SK-N-SH treated with all-trans-retinoic acid at 6 μM for 48 hours (cell line): ENCODE results near the gene IWS1.

Source experiments
- CSDC2 ChIP-seq: fragments of 250-450 bp; sonication (Bioruptor Pico); IDR thresholded peaks from 2 replicates; pipeline ENCODE4 v1.5.0; 2020; ENCODE audit warnings: mild to moderate bottlenecking, moderate library complexity
- CSRNP3 ChIP-seq: fragments of 250-450 bp; sonication (Bioruptor Pico); IDR thresholded peaks from 2 replicates; pipeline ENCODE4 v1.5.1; 2021; ENCODE audit warnings: mild to moderate bottlenecking, moderate library complexity
- GLIS3 ChIP-seq: fragments of 250-450 bp; sonication (Bioruptor Pico); IDR thresholded peaks from 2 replicates; pipeline ENCODE4 v1.5.0; 2020; ENCODE audit warnings: mild to moderate bottlenecking, moderate library complexity
- ISL1 ChIP-seq: fragments of 250-450 bp; sonication (Bioruptor Pico); IDR thresholded peaks from 2 replicates; pipeline ENCODE4 v2.1.2; 2022; ENCODE audit warnings: mild to moderate bottlenecking, moderate library complexity
- OSR1 ChIP-seq: fragments of 250-450 bp; sonication (Bioruptor Pico); IDR thresholded peaks from 2 replicates; pipeline ENCODE4 v1.8.0; 2022; ENCODE audit warnings: moderate library complexity, mild to moderate bottlenecking, inconsistent platforms
- PPARA ChIP-seq: fragments of 250-450 bp; sonication (Bioruptor Pico); IDR thresholded peaks from 2 replicates; pipeline ENCODE4 v1.5.0; 2020; ENCODE audit warnings: mild to moderate bottlenecking, borderline replicate concordance
- RARB ChIP-seq: fragments of 250-450 bp; sonication (Bioruptor Pico); IDR thresholded peaks from 2 replicates; pipeline ENCODE4 v1.8.0; 2021; ENCODE audit warnings: mild to moderate bottlenecking, moderate library complexity
- ZFP30 ChIP-seq: fragments of 450-650 bp; formaldehyde crosslinking; IDR thresholded peaks from 2 replicates; pipeline ENCODE4 v1.5.0; 2022; ENCODE audit warnings: mild to moderate bottlenecking, moderate library complexity
- ZNF565 ChIP-seq: fragments of 450-650 bp; formaldehyde crosslinking; conservative IDR thresholded peaks from 2 replicates; pipeline ENCODE4 v1.5.0; 2020; ENCODE audit warnings: low read depth, mild to moderate bottlenecking, moderate library complexity
- ZNF70 ChIP-seq: fragments of 450-650 bp; formaldehyde crosslinking; IDR thresholded peaks from 2 replicates; pipeline ENCODE4 v1.5.0; 2020; ENCODE audit warnings: mild to moderate bottlenecking, moderate library complexity
- ZNF8 ChIP-seq: fragments of 450-650 bp; formaldehyde crosslinking; IDR thresholded peaks from 2 replicates; pipeline ENCODE4 v1.5.0; 2020; ENCODE audit warnings: mild to moderate bottlenecking, moderate library complexity
- TF ChIP-seq, protein P1 (sequence below): fragments of 250-450 bp; sonication (Bioruptor Pico); IDR thresholded peaks from 2 replicates; pipeline ENCODE4 v1.5.1; 2020; ENCODE audit warnings: low read depth, mild to moderate bottlenecking, moderate library complexity
- TF ChIP-seq, protein P2 (sequence below): fragments of 250-450 bp; sonication (Bioruptor Pico); IDR thresholded peaks from 2 replicates; pipeline ENCODE4 v1.8.0; 2020; ENCODE audit warnings: mild to moderate bottlenecking, moderate library complexity, borderline replicate concordance

DNA sequence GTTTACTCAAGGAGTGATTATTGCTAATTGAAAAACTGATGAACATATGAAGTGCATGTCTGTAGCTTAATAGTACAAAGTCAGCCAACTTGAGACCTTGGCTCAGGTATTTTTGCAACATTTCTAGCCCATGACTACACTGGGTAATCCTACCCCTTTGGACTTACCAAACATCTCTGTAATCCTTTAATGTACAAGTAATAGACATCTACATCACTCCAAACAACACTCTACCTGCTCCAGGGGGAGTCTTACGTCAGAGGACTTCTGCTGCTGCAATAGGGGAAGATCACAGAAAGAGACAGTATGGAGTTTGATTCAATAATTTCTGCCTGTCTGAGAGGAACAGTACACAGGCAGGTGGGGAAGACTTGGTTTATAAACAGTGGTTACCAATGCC lies 54.0 kb downstream of the IWS1 start:
- TF ChIP-seq, protein P1, sequence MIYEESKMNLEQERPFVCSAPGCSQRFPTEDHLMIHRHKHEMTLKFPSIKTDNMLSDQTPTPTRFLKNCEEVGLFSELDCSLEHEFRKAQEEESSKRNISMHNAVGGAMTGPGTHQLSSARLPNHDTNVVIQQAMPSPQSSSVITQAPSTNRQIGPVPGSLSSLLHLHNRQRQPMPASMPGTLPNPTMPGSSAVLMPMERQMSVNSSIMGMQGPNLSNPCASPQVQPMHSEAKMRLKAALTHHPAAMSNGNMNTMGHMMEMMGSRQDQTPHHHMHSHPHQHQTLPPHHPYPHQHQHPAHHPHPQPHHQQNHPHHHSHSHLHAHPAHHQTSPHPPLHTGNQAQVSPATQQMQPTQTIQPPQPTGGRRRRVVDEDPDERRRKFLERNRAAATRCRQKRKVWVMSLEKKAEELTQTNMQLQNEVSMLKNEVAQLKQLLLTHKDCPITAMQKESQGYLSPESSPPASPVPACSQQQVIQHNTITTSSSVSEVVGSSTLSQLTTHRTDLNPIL: no peak
- TF ChIP-seq ZFP30 (CRISPR knock-in tag) (no peak), ZNF8 (CRISPR knock-in tag) (no peak), ZNF70 (no peak), OSR1 (no peak), PPARA (CRISPR knock-in tag) (no peak), ZNF565 (CRISPR knock-in tag) (no peak), GLIS3 (CRISPR knock-in tag) (no peak), RARB (CRISPR knock-in tag) (no peak), CSRNP3 (CRISPR knock-in tag) (no peak), ISL1 (CRISPR knock-in tag) (no peak), CSDC2 (CRISPR knock-in tag) (no peak)
- TF ChIP-seq, protein P2, sequence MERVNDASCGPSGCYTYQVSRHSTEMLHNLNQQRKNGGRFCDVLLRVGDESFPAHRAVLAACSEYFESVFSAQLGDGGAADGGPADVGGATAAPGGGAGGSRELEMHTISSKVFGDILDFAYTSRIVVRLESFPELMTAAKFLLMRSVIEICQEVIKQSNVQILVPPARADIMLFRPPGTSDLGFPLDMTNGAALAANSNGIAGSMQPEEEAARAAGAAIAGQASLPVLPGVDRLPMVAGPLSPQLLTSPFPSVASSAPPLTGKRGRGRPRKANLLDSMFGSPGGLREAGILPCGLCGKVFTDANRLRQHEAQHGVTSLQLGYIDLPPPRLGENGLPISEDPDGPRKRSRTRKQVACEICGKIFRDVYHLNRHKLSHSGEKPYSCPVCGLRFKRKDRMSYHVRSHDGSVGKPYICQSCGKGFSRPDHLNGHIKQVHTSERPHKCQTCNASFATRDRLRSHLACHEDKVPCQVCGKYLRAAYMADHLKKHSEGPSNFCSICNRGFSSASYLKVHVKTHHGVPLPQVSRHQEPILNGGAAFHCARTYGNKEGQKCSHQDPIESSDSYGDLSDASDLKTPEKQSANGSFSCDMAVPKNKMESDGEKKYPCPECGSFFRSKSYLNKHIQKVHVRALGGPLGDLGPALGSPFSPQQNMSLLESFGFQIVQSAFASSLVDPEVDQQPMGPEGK (CRISPR knock-in tag): no peak
